Aortic smooth muscle cell (primary cell): ENCODE data around the gene CASP7. TPM values are rescaled to one million over a fixed set of nuclear protein-coding genes. Genes with fewer than 3 reads are reported as not detected.

Experiments used
- total RNA-seq: library from RNA; depleted of rRNA; stranded (reverse); fragments of >200 nt; gene quantifications from 2 replicates; pipeline ENCODE4 v1.2.3, GENCODE V29; 2014

The CASP7 gene
- total RNA-seq = 27.6 and 37.9 TPM in 2 replicates

GRCh38 chr10:113679463-113680189, at the start of gene CASP7:
CASP7 (plus strand) TSS chr10:113679912; CDS start chr10:113697494, 17,582 bp downstream.

GRCh38 chr10:113663908-113664307, 15.8 kb upstream of the CASP7 start, which contains the start of gene NRAP:
NRAP (minus strand) TSS chr10:113664041; CDS start chr10:113663882, 159 bp downstream.

GRCh38 chr10:113751181-113751732, 71.5 kb downstream of the CASP7 start, which contains the start of gene PLEKHS1:
PLEKHS1 (plus strand) TSS chr10:113751682; CDS start chr10:113755278, 3,596 bp downstream.

Other genes with a start within 250 kb of the CASP7 start
- not detected in 2 replicates for gene HABP2, start 126.9 kb upstream of the CASP7 start, total RNA-seq
- under 0.01 TPM in 1 of 2 replicates, not detected in the other for gene NRAP, start 15.9 kb upstream of the CASP7 start, total RNA-seq
- gene PLEKHS1, start 71.8 kb downstream of the CASP7 start, total RNA-seq = not detected in 2 replicates
- gene DCLRE1A, start 174.2 kb downstream of the CASP7 start, total RNA-seq = 7.6 and 7.7 TPM in 2 replicates
- gene NHLRC2, start 174.7 kb downstream of the CASP7 start, total RNA-seq = 11.6 and 12.5 TPM in 2 replicates